NK-92 (cell line): ENCODE data around the gene P2RY2.

ENCODE experiments used
- DNase-seq: peaks from one replicate; lab custom pipeline; 2025; ENCODE audit not compliant: unreplicated experiment; lab: John Stamatoyannopoulos, UW

P2RY2 gene

DNA sequence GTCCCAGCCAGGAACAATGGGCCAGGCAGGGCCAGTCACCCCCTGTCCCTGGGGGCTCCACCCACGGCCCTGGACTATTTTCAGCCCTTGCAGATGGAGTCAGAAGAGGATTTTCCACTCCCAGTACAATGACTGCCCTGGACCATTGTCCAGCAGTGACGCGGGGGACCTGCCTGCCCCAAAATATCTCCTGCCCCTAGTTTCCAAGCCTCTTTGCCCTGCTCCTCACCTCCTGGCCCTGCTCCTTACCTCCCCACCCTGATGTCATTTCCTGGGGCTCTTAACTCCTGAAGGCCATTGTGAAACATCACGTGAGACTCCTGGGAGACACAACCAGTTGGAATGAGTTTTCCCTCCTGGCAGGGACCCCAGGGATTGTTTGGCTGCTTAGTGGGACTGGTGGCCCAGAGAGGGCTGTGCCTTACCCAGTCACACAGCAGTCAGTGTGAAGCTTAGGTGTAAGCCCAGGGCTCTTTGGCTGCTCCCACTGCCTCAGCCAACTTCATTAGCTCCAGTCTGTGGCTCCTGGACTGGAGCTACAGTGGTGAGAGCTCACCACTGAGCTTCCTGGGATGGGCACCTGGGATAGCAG is 22.2 kb downstream of the P2RY2 start:
- no peak for DNase-seq

DNA sequence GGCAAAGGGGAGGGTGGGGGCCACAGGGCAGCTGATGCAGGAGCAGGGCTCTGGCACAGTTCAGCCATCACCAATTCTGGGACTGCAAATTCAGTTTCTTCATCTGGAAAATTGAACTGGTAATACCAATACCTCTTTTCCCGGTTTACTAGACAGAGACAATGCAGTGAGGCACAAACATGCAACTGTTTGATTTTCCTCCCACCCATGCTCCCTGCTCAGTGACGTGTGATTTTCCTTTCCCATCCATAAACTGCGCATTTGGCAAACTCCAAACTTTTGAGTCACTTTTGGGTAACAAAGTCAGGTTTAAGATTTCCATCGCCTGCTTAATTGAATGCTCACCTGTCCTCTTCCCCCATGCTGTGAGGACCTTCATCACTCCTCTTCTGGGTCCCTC is 23.2 kb downstream of the P2RY2 start:
- no peak for DNase-seq

DNA sequence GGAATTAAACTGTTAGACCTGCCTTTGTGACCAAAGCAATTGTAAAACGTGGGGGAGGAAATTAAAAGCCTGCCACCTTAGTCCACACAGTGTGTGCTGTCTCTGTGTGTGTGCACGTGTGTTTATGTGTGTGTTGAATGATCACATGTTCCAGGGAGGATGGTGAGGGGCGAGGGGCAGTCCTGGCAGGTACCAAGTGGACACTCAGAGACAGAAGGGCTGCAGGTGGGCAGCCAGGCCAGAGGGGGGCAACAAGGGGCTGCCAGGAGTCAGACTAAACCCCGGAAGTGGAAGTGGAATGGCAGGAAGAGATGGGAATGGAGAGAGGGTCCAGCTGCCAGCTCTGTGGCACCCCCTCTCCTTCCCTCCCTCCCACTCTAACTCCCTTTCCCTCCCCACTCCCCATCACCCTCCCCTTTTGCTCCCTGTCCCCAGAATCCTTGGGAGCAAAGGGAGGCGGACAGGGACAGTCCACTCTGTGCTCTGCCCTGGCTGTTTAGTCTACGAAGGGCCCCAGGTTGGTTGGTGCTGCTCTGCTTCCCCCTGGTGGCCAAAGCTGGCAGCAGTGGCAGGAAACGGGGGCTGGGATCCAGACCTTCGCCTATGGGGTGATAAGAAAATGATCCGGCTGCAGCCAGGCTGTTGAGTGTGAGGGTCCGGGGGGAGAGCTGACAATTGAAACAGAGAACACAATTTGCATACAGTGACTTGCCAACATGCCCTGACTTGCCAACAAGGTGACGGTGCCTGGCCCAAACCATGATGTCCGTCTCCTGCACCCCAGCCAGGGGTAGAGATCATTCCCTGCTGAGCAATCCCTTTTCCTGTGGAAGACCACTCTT is 24.4 kb downstream of the P2RY2 start:
- DNase-seq = no peak

DNA sequence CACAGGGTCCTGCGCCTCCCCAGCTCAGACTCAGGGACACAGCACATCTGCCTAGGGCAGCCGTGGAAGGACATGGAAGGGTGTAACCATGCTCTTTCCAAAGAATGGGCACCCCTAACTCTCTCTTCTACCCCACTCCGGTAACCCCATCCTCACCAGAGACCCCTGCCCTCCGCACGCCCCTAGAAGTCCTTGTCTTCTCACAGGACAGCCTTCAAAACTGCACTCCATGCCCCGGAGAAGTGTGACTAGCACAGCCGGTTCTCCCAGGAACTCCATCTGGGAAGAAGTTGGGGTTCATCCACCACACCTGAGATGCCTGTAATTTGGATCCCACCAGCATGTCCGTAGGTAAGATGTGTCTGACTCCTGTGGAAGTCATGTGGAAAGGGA is 25.0 kb downstream of the P2RY2 start:
- DNase-seq = no peak

- no peak for DNase-seq
These were observed 26.6 kb downstream of the P2RY2 start for GRCh38 chr11:73244589-73245240.

DNA sequence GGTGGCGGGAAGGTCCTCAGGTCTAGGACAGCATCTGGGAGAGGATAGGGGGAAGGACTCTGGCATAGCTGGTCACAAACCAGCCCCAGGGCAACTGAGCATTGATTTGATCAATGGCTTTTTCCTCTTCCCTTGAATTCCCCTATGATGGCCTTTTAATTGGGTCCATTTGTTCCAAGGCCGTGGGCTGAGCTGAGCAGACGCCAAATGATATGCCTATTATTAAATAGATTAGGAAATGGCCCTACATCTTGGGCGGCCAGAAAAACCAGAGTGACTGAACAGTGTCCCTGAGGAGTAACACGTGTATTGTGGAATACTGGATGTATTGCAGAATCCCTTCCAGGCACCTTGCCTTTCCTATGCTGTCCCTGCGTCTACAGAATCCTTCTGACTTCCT is 27.4 kb downstream of the P2RY2 start:
- DNase-seq = no peak

DNA sequence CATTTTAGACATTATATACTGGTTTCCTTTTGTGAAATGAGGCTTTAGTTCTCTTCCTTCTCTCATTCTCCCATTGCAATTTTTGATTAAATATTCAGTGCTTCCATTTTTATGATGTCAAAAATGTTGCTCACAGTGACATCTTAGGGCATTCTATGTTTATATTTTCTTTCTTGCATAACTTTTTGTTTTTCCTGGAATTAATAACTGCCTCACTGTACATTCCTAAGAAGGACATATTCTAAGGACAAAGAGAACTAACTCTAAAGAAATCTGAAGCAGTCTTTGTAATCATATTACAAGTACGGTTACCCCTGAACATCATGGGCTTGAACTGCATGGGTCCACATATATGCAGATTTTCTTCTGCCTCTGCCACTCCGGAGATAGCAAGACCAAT is 28.2 kb downstream of the P2RY2 start:
- DNase-seq = no peak

GRCh38 chr11:73248526-73249185 is 30.6 kb downstream of the P2RY2 start:
- no peak for DNase-seq

GRCh38 chr11:73249304-73249703 is 31.2 kb downstream of the P2RY2 start:
- DNase-seq = no peak

- no peak for DNase-seq
These were observed 32.0 kb downstream of the P2RY2 start for GRCh38 chr11:73249853-73250783.

GRCh38 chr11:73252577-73253191 is 34.6 kb downstream of the P2RY2 start:
- DNase-seq = no peak

GRCh38 chr11:73257342-73258103 is 39.4 kb downstream of the P2RY2 start:
- DNase-seq = no peak

GRCh38 chr11:73258104-73259035 is 40.3 kb downstream of the P2RY2 start:
- DNase-seq = no peak

GRCh38 chr11:73259406-73260126 is 41.5 kb downstream of the P2RY2 start:
- DNase-seq = no peak

DNA sequence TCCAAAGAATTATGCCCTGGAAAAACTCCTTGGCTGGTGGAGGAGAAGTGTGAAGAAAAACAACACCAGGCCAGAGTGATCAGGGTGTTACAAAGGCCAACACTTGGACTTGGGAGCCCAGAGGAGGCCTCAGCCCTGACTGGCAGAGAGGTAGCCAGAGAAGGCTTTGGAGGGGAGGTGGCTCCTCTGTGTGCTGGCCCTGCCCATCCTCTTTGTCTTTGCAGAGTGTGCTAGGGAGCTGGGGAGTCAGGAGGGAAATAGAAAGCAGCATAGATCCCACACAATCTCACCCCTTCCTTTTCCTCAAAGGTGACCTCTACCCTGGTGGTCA is 42.0 kb downstream of the P2RY2 start:
- no peak for DNase-seq

DNA sequence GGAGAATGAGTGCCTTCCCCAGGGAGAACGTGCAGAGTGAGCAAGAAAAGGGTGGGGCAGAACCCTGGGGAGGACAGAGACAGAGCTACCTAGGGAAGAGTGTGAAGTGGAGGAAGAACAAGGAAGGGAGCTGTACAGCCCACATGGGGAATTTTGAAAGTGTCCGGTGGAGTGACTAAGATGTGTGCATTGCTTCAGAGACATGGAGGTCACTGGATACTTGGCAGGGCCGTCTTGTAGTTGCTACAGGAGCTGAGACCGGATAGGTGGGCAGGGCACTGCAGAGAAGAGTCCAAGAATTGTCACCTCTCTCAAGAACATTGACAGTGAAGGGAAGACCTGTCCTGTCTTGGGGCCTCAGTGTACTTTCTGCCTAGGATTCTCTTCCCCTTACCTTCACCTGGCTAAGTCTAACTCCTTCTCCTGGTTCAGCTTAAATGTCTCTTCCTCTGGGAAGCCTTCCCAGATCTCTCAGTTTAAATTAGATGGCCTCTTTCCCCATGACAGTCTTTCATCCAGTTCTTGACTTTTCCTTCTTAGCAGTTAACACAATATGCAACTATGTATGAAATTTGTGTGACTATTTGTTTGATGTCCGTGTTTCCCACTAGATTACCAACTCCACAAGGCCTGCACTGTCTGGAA is 44.9 kb downstream of the P2RY2 start:
- no peak for DNase-seq

- no peak for DNase-seq
These were observed 45.6 kb downstream of the P2RY2 start for GRCh38 chr11:73263640-73264039.
